Left ventricle myocardium inferior (tissue), 1 donor: Measurements from ENCODE around the gene PREB. TPM values are rescaled to one million over a fixed set of nuclear protein-coding genes. Genes with fewer than 3 reads are reported as not detected.
"Not testable (repeated sequence)": the region's sequence is repeated elsewhere in the genome, so short reads cannot be mapped to it uniquely, and the experiment has no call there.

Source experiments
- DNase-seq: peaks from one replicate; pipeline ENCODE4 v3.0.0-alpha.2; 2020
- H3K27ac ChIP-seq: fragments of 200-600 bp; replicated peaks from 2 replicates; pipeline ENCODE4 v1.8.0; 2021
- H3K27me3 ChIP-seq: fragments of 200-600 bp; 2 replicates; pipeline ENCODE4 v1.8.0; 2021; ENCODE audit warnings: low read depth
- H3K36me3 ChIP-seq: fragments of 200-600 bp; 2 replicates; pipeline ENCODE4 v1.8.0; 2021
- H3K4me1 ChIP-seq: fragments of 200-600 bp; 2 replicates; pipeline ENCODE4 v1.8.0; 2021
- H3K4me3 ChIP-seq: fragments of 200-600 bp; 2 replicates; pipeline ENCODE4 v1.8.0; 2021; ENCODE audit warnings: mild to moderate bottlenecking, moderate library complexity
- H3K9me3 ChIP-seq: fragments of 200-600 bp; replicated peaks from 2 replicates; pipeline ENCODE4 v1.8.0; 2021
- intact Hi-C: fragments of 100-400 bp; cut with micrococcal nuclease; formaldehyde crosslinking; loops from one replicate; pipeline ENCODE4 v1.11.0; 2022
- total RNA-seq: library from RNA; stranded (reverse); fragmentation: NEBNext Ultra II Directional; extraction: Animal tissue kit (Norgen Biotek cat#: 25700); gene quantifications from one replicate; pipeline ENCODE4 v1.2.1, GENCODE V29; 2021
- TF ChIP-seq, protein P1 (sequence below): fragments of 200-600 bp; IDR thresholded peaks from 2 replicates; pipeline ENCODE4 v1.8.0; 2021; ENCODE audit warnings: antibody characterized with exemption, mild to moderate bottlenecking, borderline replicate concordance
- donor health status: DM: no; HTN: yes; CAD: no; lungs with severe emphysema.

PREB gene
- total RNA-seq, 1 donor from 2014 or later: 54.6 TPM

DNA sequence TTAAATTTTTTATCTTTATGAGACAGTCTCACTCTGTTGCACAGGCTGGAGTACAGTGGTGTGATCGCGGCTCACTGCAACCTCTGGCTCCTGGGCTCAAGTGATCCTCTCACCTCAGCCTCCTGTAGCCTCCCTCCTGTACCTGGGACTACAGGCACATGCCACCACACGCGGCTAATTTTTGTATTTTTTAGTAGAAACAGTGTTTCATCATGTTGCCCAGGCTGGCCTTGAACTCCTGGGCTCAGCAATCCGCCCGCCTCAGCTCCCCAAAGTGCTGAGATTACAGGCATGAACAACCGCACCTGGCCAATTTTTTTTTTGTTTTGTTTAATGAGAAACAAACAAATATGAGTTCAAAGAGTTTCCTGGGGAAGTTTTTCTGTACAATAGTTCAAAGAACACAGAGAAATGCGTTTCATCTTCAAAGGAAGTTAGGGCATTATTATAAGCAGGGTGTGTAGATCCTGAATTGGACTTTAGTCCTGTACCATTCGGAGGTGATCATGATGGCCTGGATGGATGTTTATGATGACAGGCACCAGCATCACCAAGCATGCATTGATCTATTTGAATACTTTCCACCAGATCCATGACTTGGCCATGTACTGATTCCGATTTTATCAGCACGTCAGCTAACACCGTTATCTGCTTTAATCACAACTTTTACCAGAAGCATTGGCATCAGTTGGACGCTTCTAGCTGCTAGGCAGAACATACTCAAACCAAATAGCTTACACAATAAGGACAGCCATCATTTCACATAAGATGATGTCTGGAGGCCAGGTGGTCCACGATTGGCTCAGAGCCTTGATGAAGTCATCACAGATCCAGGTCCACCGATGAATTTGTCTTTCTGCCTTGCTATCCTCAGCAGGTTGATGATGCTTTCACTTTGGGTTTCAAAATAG, 43.3 kb upstream of the PREB start:
- H3K27me3 ChIP-seq: peaks cover 55% of the 10 kb centered on the region
- TF ChIP-seq, protein P1, sequence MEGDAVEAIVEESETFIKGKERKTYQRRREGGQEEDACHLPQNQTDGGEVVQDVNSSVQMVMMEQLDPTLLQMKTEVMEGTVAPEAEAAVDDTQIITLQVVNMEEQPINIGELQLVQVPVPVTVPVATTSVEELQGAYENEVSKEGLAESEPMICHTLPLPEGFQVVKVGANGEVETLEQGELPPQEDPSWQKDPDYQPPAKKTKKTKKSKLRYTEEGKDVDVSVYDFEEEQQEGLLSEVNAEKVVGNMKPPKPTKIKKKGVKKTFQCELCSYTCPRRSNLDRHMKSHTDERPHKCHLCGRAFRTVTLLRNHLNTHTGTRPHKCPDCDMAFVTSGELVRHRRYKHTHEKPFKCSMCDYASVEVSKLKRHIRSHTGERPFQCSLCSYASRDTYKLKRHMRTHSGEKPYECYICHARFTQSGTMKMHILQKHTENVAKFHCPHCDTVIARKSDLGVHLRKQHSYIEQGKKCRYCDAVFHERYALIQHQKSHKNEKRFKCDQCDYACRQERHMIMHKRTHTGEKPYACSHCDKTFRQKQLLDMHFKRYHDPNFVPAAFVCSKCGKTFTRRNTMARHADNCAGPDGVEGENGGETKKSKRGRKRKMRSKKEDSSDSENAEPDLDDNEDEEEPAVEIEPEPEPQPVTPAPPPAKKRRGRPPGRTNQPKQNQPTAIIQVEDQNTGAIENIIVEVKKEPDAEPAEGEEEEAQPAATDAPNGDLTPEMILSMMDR: no peak
- intact Hi-C loops: no loop called here
- DNase-seq: no peak
- no peak overlapping the region for H3K27ac ChIP-seq
- no peak overlapping the region for H3K4me3 ChIP-seq
- no peaks in the 10 kb centered on the region for H3K36me3 ChIP-seq
- no peaks in the 10 kb centered on the region for H3K4me1 ChIP-seq
- H3K9me3 ChIP-seq: no peaks in the 10 kb centered on the region

DNA sequence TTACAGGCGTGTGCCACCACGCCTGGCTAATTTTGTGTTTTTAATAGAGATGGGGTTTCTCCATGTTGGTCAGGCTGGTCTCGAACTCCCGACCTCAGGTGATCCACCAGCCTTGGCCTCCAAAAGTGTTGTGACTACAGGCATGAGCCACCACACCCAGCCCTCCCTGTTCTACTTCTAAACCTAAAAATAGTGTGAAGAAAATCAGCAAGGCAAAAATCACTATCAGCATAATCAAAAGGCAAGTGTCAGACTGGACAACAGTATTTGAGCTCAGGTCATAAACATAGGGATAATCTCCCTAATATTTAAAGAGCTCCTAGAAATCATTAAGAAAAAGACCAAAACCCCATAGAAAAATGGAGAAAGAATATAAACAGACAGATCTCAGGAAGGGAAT, 41.3 kb upstream of the PREB start:
- H3K27me3 ChIP-seq: peaks cover 55% of the 10 kb centered on the region
- intact Hi-C loops: not testable (repeated sequence)

DNA sequence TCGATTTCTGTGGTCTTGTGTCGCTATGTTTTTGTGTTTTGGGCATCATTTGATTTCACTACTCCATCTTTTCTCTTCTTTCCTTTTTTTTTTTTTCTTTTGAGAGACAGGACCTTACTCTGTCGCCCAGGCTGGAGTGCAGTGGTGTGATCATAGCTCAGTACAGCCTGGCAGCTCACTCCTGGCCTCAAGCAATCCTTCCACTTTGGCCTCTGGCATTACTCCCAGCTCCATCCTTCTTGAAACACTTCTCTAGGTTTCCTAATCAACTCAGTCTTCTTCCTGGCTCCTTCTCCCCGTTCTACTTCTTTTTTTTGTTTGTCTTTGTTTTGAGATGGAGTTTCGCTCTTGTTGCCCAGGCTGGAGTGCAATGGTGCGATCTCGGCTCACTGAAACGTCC, 40.9 kb upstream of the PREB start:
- no peak overlapping the region for H3K27ac ChIP-seq
- no peaks in the 10 kb centered on the region for H3K36me3 ChIP-seq
- TF ChIP-seq, protein P1: no peak
- DNase-seq: no peak
- intact Hi-C loops: no loop called here
- no peaks in the 10 kb centered on the region for H3K9me3 ChIP-seq
- peaks cover 54% of the 10 kb centered on the region for H3K27me3 ChIP-seq
- H3K4me3 ChIP-seq: no peak overlapping the region
- peaks cover under 1% of the 10 kb centered on the region for H3K4me1 ChIP-seq

More for the DNA sequence above, 41.3 kb upstream of the PREB start:
- not testable (repeated sequence) for H3K4me3 ChIP-seq, H3K9me3 ChIP-seq, H3K36me3 ChIP-seq, H3K27ac ChIP-seq, H3K4me1 ChIP-seq, DNase-seq

DNA sequence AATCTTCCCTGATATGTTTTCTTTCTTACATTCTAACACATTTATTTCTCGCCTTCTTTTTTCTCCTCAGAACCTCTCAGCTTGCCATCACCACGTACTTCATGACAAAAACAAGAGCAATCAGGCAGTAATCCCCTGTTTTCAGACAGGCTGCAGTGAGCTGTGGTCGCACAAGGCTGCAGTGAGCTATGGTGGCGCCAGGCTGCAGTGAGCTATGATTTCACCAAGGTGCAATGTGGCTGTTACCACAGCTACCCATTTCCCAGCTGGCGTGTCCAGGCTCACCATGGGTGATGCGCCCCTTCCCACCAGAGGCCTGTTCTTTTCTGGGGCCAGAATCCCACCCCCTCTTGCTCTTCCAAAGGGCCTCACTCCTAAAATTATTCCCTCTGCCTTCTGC, 40.2 kb upstream of the PREB start:
- Histone ChIP-seq H3K36me3 (no peaks in the 10 kb centered on the region), H3K27me3 (peaks cover 47% of the 10 kb centered on the region), H3K9me3 (no peaks in the 10 kb centered on the region), H3K4me1 (peaks cover 5% of the 10 kb centered on the region), H3K4me3 (no peak overlapping the region), H3K27ac (no peak overlapping the region)
- intact Hi-C loops: no loop called here
- no peak for DNase-seq
- TF ChIP-seq, protein P1: no peak

DNA sequence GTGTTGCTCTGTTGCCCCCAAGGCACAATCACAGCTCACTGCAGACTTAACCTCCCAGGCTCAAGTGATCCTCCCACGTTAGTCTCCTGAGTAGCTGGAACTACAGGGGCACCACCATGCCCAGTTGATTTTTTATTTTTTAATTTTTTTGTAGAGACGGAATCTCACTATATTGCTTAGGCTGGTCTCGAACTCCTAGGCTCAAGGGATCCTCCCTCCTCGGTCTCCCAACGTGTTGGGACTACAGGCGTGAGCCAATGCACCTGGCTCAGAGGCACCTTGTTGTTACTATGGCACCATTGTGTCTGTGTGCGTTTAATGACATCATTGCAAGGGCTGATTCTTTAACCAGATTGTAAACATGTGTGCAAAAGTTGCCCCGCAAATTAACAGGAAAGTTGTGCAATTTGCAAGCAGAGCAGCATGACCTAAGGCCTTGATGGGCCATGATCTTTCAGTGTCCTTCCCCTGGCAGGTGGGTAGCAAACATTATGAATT, 37.0 kb upstream of the PREB start:
- H3K36me3 ChIP-seq: no peaks in the 10 kb centered on the region

More for the DNA sequence above, 37.0 kb upstream of the PREB start:
- H3K9me3 ChIP-seq: no peaks in the 10 kb centered on the region
- no peak for DNase-seq
- peaks cover 5% of the 10 kb centered on the region for H3K4me1 ChIP-seq
- no peak overlapping the region for H3K4me3 ChIP-seq
- TF ChIP-seq, protein P1: no peak
- no peak overlapping the region for H3K27ac ChIP-seq
- intact Hi-C loops: no loop called here
- H3K27me3 ChIP-seq: peaks cover 30% of the 10 kb centered on the region
